PFSK-1 (cell line): ENCODE results near the gene PLEKHM3.

Experiments
- POLR2AphosphoS5 ChIP-seq: IDR thresholded peaks from 2 replicates; pipeline ENCODE4 v1.6.1; 2012; ENCODE audit warnings: low read depth, mild to moderate bottlenecking, control low read depth, low read length, moderate library complexity
- REST ChIP-seq, 2 experiments: IDR thresholded peaks; 2 replicates each; pipeline versions ENCODE4 v1.6.1 to v1.8.0; 2011 to 2012; ENCODE audit warnings: low read depth in 2 of 2, low read length in 2 of 2, control low read depth in 1 of 2, inconsistent platforms in 1 of 2, mild to moderate bottlenecking in 1 of 2, moderate library complexity in 1 of 2; ENCODE audit not compliant: insufficient read depth in 1 of 2
- TAF1 ChIP-seq: IDR thresholded peaks from 2 replicates; pipeline ENCODE4 v1.6.1; 2012; ENCODE audit warnings: low read length, control low read depth, borderline replicate concordance; ENCODE audit not compliant: insufficient read depth

DNA sequence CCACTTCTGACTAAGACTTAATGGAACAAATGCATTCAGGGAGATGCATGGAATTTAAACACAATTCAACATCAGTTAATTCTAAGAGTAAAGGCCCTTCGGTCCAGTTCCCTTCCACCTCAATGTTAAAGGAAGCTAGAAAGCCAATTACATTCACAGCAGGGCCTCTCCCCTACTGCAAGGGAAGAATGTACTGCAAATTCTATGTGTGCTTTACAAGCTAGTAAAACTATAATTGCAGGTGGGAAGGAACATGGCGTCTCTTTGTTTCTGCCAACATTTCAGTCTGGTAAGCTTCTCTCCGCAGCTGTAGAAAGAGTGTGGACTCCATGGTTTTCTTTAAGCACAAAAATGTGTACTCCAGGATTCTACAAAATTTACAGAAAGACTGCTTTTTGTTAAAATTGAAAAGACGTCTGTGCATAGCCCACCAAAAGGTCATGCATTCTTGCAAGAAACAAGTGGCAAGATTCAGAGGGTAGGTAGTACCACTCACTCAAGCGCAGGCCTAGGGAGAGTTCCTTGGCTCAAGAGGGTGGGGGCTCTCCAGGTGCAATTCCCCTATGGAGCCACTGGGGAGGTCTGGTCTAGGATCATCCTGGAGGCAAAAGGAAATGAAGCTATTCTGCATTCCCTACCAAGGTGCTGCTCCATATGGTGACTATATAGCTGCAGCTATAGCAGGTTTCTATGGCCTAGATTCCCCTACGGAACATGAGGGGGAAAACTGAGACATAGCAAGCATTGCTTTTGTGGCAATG, 128.6 kb downstream of the PLEKHM3 start:
- TF ChIP-seq POLR2AphosphoS5 (no peak), TAF1 (no peak), REST (IDR thresholded peaks at IDR 0.05; ENCODE audit: insufficient read depth in 1 of 2, low read depth in 2 of 2, low read length in 2 of 2) (no peak)
